Measurements from ENCODE around the gene BACH2.
A peak's percentile ranks its signal among the peaks of the same experiment; 100 is the strongest.

- TF ChIP-seq MAX (IDR thresholded peaks at IDR 0.05) (no peak), RAD21 (IDR thresholded peaks at IDR 0.05; ENCODE audit: low read depth) (peak; percentile 63), CTCF (IDR thresholded peaks at IDR 0.05 in 2 of 3, conservative IDR thresholded peaks at IDR 0.05 in 1 of 3; ENCODE audit: borderline replicate concordance in 1 of 3, insufficient read depth in 1 of 3, low read depth in 2 of 3, low read length in 2 of 3) (peak; percentile 52 to 81 (median 53); a peak in 5 of 6 replicates), SP1 (IDR thresholded peaks at IDR 0.05; ENCODE audit: low read depth) (no peak), POLR2AphosphoS5 (IDR thresholded peaks at IDR 0.05; ENCODE audit: low read depth, low read length) (no peak), POLR2A (IDR thresholded peaks at IDR 0.05; ENCODE audit: borderline replicate concordance, extremely low read depth, insufficient read depth, insufficient read length) (no peak)
Observed at GRCh38 chr6:89944826-89945407, 351.7 kb downstream of the BACH2 start.

All from HCT116 (cell line).